NK-92 (cell line): ENCODE measurements around the gene GCSH.
A peak's percentile ranks its signal among the peaks of the same experiment; 100 is the strongest.
"Not testable (repeated sequence)": the region's sequence is repeated elsewhere in the genome, so short reads cannot be mapped to it uniquely, and the experiment has no call there.

Experiments used
- DNase-seq: peaks from one replicate; lab custom pipeline; 2025; ENCODE audit not compliant: unreplicated experiment; lab: John Stamatoyannopoulos, UW

The GCSH gene

GRCh38 chr16:81095953-81096714 lies at the start of gene GCSH:
GCSH (minus strand) TSS chr16:81096395; CDS start chr16:81096278, 117 bp downstream.
- DNase-seq: peak; percentile 91

DNA sequence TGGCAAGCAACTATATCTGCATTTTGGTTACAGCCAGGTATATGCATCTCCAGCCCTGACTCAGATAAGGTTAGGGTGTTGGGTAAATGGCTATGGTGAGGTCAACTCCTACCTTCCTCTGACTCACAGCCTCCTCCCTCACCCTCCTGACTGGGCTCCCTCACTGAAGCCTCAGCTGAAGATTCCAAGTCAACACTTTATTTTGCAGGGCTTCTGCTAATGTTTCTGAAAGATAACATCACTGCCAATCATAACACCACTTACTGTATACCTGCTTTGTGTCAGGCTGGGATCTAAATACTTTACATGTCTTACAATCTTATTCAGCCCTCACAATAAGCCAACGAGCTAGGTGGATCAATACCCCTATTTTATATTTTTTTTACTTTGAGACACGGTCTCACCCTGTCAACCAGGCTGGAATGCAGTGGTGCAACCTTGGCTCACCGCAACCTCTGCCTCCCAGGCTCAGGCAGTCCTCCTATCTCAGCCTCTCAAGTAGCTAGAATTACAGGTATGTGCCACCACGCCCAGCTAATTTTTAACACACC lies 47.8 kb upstream of the GCSH start:
- DNase-seq: no peak

DNA sequence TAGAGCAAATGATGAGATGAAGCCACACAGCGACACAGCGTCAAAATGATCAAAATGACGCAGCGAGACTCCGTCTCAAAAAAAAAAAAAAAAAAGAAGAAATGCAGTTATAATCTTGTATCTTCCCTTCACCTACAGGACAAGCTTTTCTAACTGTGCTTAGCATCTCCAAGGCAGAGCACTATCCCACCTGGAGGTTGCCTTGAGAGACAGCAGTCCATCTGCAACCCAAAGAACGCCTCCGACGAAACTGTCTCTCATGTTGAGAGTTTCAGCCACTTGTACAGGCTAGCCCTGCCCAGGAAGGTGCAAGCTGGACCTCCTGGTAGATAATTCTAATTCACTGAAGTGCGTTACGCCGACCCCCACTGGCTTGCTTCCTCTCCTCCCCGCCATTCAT lies 46.7 kb upstream of the GCSH start:
- no peak for DNase-seq

- no peak for DNase-seq
These were observed 45.0 kb upstream of the GCSH start for GRCh38 chr16:81140930-81141780.

DNA sequence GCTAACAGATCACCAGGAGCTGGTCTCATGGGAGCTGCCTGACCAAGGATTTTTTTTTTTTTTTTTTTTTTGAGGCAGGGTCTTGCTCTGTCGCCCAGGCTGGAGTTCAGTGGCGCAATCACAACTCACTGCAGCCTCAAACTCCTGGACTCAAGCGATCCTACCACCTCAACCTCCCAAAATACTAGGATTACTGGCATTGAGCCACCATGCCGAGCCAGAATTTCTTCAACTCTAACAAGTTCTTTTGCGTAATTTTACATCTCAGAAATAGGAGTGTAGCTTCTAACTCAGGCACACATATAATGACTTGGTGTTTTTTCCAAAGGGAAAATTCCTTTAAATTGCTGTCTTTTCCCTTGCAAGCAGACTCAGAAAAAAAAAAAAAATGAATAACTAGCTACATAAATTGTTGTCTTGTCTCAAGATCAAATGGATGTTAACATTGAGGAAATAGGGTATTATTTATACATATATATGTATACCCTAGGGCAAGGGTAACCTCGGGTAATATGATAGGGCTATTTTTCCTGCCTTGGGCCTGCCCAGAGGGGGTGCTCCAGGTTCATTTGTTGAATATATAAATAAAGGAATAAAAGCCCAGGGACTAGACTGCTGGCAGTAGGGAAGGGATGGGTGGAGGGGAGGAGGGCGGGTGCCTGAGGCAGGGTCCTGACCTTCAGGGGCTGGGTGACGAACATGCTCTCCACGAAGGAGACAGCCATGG lies 42.8 kb upstream of the GCSH start:
- no peak for DNase-seq

- DNase-seq: no peak
These were observed 41.6 kb upstream of the GCSH start for GRCh38 chr16:81137754-81138153.

- no peak for DNase-seq
These were observed 40.5 kb upstream of the GCSH start for GRCh38 chr16:81136390-81137335.

DNA sequence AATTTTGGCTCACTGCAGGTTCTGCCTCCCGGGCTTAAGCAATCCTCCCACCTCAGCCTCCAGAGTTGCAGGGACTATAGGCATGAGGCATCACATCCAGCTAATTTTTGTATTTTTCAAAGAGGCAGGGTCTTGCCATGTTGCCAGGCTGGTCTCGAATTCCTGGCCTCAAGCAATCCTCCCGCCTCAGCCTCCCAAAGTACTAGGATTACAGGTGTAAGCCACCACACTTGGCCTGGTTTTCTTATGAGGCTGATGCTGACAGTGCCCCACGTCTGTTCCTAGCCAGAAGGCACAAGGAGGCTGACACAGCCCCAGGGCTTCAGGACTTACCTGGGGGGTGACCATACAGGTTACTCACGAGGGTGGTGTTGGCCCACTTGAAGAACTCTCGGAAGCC lies 33.9 kb upstream of the GCSH start:
- DNase-seq: no peak

GRCh38 chr16:81128726-81129524 lies 32.7 kb upstream of the GCSH start:
- no peak for DNase-seq

DNA sequence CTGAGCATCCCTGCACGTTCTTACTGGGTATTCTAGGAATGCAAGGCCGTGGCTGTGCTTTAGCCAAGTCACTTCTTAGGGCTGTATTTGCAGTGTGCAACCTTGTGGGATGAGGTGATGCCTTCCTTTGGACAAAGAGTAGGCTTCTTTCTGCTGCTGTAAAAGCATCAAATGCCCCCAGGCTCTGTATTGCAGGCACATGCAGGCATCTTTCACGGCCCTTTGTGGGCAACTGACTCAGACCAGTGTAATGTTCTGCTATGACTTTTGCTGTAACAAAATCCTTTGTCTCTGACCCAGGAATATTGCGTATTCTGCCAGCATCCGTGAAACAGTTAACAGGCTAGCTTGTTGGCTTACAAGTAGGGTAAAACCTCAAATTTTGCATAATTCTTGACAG lies 30.9 kb upstream of the GCSH start:
- DNase-seq: no peak

- DNase-seq: no peak
These were observed 27.1 kb upstream of the GCSH start for GRCh38 chr16:81123092-81123852.

GRCh38 chr16:81121474-81121990 lies 25.3 kb upstream of the GCSH start:
- DNase-seq: no peak

DNA sequence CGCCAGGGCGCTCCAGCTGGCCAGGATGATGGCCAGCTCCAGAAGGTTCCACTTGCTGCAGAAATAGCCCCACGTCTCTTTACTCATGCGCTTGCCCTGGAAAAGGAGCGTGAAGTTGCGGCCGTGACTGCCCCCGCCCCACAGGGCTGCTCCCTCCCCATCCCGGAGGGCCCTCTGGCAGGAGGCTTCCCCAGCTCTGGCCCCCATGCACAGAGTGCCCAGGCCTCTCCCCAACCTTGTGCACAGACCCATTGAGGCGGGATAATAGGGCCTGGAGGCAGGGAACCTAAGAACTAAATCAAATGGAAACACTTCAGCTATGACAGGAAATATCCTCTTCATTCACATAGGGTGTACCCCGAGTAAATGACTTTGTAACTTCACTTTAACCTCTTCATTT lies 21.2 kb upstream of the GCSH start:
- no peak for DNase-seq

DNA sequence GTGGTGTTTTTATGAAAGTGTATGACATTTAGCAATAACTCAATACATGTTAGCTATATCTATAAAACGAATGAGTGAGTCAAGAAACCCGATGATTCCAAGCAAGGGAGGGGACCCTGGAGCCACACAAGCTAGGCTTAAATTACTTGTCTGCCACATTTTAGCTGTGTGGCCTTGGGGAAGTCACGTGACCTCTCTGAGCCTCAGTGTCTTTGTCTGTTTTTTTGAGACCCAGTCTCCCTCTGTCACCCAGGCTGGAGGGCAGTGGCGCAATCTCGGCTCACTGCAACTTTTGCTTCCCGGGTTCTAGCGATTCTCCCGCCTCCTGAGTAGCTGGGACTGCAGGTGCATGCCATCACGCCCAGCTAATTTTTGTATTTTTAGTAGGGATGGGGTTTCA lies 20.1 kb upstream of the GCSH start:
- no peak for DNase-seq

DNA sequence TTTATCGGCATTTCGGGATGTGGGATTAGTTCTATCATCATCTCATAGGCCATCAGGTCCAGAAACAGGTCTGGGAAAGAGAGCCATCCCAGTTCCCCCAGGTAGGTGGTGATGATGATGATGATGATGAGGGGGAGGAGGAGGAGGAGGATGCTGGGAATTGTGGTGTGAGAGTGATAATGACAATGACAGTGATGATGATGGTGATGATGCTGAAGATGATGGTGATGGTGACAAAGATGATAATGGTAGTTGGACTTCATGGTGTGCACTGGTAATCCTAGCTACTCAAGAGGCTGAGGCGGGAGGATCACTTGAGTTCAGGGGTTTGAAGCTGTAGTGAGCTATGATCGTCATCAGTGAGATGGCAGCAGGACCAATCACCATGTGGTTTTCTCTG lies 16.3 kb upstream of the GCSH start:
- no peak for DNase-seq

- DNase-seq: not testable (repeated sequence)
These were observed 13.1 kb upstream of the GCSH start for GRCh38 chr16:81109274-81109673.

GRCh38 chr16:81107511-81107910 lies 11.3 kb upstream of the GCSH start:
- no peak for DNase-seq

DNA sequence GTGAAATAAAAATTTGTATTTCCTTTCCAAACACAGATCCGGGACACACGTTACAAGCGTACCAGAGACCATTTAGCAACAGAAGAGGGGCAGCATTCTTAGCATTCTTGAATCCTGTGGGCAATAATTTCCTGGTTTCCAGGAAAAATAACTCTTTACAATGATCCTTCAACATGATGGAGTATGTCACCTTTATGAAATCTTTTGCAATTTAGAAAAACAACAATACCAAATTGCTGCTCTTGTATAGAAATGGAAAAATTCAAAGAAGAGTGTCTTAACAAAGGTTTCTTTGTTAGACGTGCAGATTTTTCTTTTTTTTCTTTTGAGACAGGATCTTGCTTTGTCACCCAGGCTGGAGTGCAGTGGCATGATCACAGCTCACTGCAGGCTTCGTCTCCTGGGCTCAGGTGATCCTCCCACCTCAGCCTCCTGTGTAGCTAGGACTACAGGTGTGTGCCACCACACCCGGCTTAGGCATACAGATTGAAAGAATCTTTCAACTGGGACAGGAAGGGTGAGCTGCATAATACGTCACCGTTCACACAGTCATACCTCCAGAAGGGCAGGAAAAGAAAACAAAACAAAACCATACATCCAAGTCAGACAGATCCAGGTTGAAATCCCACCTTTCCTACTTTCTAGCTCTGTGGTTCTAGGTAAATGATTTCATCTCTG lies 10.8 kb upstream of the GCSH start:
- DNase-seq: no peak
